BLaER1 treated with 17β-estradiol and CSF1 and Interleukin-3, amounts not matched to agents 10 nM and 100 nM (cell line): ENCODE data around the gene SAMD10.

Experiments
- H3K27ac ChIP-seq, 11 experiments: shearing (Covaris generic); formaldehyde crosslinking; 2 replicates each; pipeline ENCODE4 v1.8.1; 2022
- H3K27me3 ChIP-seq, 11 experiments: shearing (Covaris generic); formaldehyde crosslinking; 2 replicates each; pipeline ENCODE4 v1.8.1; 2022
- H3K36me3 ChIP-seq, 11 experiments: shearing (Covaris generic); formaldehyde crosslinking; 2 replicates each; pipeline ENCODE4 v1.8.1; 2022
- H3K4me1 ChIP-seq, 10 experiments: shearing (Covaris generic); formaldehyde crosslinking; 2 replicates each; pipeline ENCODE4 v1.8.1; 2022
- H3K4me2 ChIP-seq, 11 experiments: shearing (Covaris generic); formaldehyde crosslinking; 2 replicates each; pipeline ENCODE4 v1.8.1; 2022
- H3K4me3 ChIP-seq, 10 experiments: shearing (Covaris generic); formaldehyde crosslinking; 2 replicates each; pipeline ENCODE4 v1.8.1; 2022
- H3K9ac ChIP-seq, 11 experiments: shearing (Covaris generic); formaldehyde crosslinking; 2 replicates each; pipeline ENCODE4 v1.8.1; 2022
- H3K9me3 ChIP-seq, 11 experiments: shearing (Covaris generic); formaldehyde crosslinking; replicated peaks in 1 of 11; 2 replicates each; pipeline ENCODE4 v1.8.1; 2022
- H4K20me1 ChIP-seq, 11 experiments: shearing (Covaris generic); formaldehyde crosslinking; 2 replicates each; pipeline ENCODE4 v1.8.1; 2022
- Cebpa-rat ChIP-seq, 11 experiments: shearing (Covaris generic); IDR thresholded peaks; 2 replicates each; pipeline ENCODE4 v1.8.1; 2022

SAMD10 gene

DNA sequence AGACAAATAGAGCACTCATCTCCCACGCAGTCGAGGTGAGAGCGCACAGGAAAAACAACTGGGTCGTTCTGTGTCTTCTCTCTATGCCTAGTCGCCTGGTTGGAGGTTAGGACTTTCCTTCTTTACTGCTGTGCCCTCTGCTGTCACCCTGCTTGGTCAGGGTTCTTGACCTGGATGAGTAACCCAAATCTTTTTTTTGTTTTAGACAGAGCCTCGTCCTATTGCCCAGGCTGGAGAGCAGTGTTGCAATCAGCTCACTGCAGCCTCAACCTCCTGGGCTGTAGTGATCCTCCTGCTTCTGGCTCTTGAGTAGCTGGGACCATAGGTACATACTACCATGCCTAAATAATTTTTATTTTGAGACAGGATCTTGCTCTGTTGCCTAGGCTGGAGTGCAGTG, 26.0 kb upstream of the SAMD10 start:
- peaks cover 86 to 100% (median 96%) of the 10 kb centered on the region in 11 experiments for H4K20me1 ChIP-seq
- H3K4me1 ChIP-seq, result peaks cover 61 to 96% (median 93%) of the 10 kb centered on the region in 10 experiments
- H3K36me3 ChIP-seq, result peaks cover 46 to 91% (median 76%) of the 10 kb centered on the region in 11 experiments
- no peaks in the 10 kb centered on the region for H3K27me3 ChIP-seq
- H3K9ac ChIP-seq, result peak overlapping the region in 5 of 11 experiments; percentile 29 to 58 (median 52); a peak in 7 of 22 replicates
- peaks cover 0 to 5% (median 0%) of the 10 kb centered on the region in 11 experiments; a peak in 2 of 22 replicates for H3K9me3 ChIP-seq
- peak overlapping the region in 6 of 11 experiments; percentile 9 to 71 (median 47); a peak in 9 of 22 replicates for H3K27ac ChIP-seq
- peak in 3 of 11 experiments; percentile 39 to 48 (median 41); a peak in 3 of 22 replicates for TF ChIP-seq Cebpa-rat (IDR thresholded peaks at IDR 0.05)
- H3K4me3 ChIP-seq, result no peak overlapping the region
- H3K4me2 ChIP-seq, result peak overlapping the region; percentile 52 to 92 (median 77)

DNA sequence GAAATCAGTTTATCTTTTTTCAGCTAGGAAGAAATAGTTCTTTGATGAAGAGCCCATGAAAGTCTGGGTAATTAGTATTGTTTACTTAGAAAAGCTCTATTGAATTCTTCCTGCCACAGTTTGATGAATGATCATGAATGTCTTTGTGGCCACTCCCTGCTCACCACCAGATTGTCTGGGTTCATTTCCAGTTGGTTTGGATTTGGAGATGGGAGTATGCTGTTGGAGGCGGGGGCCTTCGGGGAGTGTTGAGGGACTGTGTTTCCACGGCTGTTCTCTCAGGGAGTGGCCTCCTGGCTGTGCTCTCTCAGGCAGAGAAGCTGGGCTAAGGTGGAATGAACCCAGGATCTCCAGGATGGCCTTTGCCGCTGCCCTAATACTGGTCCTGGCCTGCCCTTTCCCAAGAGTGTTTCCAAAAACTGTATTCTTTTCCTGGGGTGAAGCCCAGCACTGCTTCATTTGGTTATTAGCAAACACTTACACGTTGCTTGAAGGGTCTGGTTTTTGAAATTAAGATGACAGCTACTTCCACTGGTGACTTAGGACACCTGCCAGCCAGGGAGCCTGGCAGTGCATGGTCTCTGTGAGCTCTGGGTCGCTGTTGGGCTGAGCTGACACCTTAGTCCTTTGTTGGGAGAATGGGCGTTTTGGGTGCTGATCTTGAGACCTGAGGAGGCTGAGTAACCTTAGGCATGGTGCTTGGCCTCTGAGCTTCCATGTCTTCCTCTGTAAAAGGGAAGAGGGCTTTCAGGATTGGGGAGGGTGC, 24.7 kb upstream of the SAMD10 start:
- Histone ChIP-seq H3K9me3 (peaks cover 0 to 5% (median 0%) of the 10 kb centered on the region in 11 experiments; a peak in 2 of 22 replicates), H3K27ac (peak overlapping the region in 6 of 11 experiments; percentile 6 to 71 (median 52); a peak in 9 of 22 replicates), H3K27me3 (no peaks in the 10 kb centered on the region), H3K36me3 (peaks cover 46 to 91% (median 78%) of the 10 kb centered on the region in 11 experiments), H3K4me2 (peak overlapping the region; percentile 52 to 92 (median 77)), H3K9ac (peak overlapping the region in 6 of 11 experiments; percentile 9 to 58 (median 43); a peak in 10 of 22 replicates), H3K4me3 (0 out of 20 replicates have a peak overlapping the region, but pooled peaks of 2 of the 10 experiments have one; percentile 2 to 19), H3K4me1 (peaks cover 53 to 83% (median 80%) of the 10 kb centered on the region in 10 experiments), H4K20me1 (peaks cover 73 to 100% (median 87%) of the 10 kb centered on the region in 11 experiments)
- TF ChIP-seq Cebpa-rat (IDR thresholded peaks at IDR 0.05), result no peak

DNA sequence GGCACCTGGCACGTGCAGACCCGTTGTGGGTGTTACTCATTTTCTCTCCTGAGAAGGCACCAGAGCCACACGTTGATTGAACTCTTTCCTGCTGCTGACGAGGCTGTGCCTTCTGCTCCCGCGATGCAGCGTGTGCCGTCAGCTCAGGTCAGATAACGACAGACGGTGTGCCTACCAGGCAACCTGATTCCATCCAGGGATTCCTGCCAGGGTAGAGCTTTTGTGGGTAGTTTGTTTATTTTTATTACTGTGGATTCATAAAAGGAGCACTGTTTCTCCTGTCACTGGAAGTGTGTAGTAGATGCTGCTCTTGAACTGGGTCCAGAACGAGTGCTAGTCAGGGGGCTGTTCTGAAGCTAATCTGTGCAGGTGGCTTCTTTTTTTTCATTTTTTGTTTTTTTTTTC, 22.2 kb upstream of the SAMD10 start:
- Histone ChIP-seq H3K4me3 (no peak overlapping the region), H3K9me3 (no peaks in the 10 kb centered on the region), H3K36me3 (peaks cover 58 to 98% (median 85%) of the 10 kb centered on the region in 11 experiments), H3K27me3 (no peaks in the 10 kb centered on the region), H3K4me1 (peaks cover 38 to 58% (median 56%) of the 10 kb centered on the region in 10 experiments), H4K20me1 (peaks cover 51 to 86% (median 69%) of the 10 kb centered on the region in 11 experiments), H3K9ac (peak overlapping the region in 3 of 11 experiments; percentile 5 to 29 (median 12); a peak in 1 of 22 replicates), H3K4me2 (peak overlapping the region in 7 of 11 experiments; percentile 7 to 92 (median 85); a peak in 12 of 22 replicates), H3K27ac (no peak overlapping the region)
- no peak for TF ChIP-seq Cebpa-rat (IDR thresholded peaks at IDR 0.05)

DNA sequence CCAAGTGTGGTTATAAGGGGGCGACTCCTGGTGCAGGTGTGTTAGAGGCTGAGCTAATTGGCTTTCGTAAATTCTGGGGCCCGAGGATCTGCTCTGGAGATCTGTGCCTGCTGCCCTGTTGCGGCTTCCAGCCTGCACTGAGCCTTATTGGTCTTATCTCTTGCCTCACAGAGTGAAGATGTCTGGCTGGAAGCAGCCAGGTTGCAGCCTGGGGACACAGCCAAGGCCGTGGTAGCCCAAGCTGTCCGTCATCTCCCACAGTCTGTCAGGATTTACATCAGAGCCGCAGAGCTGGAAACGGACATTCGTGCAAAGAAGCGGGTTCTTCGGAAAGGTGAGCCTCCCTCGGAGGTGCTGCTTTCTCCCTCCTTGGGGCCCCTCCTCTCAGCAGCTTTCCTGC, 21.5 kb upstream of the SAMD10 start:
- H3K27me3 ChIP-seq, result no peaks in the 10 kb centered on the region
- peaks cover 31 to 51% (median 49%) of the 10 kb centered on the region in 10 experiments for H3K4me1 ChIP-seq
- TF ChIP-seq Cebpa-rat (IDR thresholded peaks at IDR 0.05), result no peak
- H4K20me1 ChIP-seq, result peaks cover 44 to 85% (median 62%) of the 10 kb centered on the region in 11 experiments
- H3K36me3 ChIP-seq, result peaks cover 65 to 98% (median 85%) of the 10 kb centered on the region in 11 experiments
- H3K4me3 ChIP-seq, result no peak overlapping the region
- no peak overlapping the region for H3K27ac ChIP-seq
- no peak overlapping the region for H3K9ac ChIP-seq
- H3K4me2 ChIP-seq, result peak overlapping the region in 7 of 11 experiments; percentile 7 to 92 (median 85); a peak in 7 of 22 replicates
- no peaks in the 10 kb centered on the region for H3K9me3 ChIP-seq

DNA sequence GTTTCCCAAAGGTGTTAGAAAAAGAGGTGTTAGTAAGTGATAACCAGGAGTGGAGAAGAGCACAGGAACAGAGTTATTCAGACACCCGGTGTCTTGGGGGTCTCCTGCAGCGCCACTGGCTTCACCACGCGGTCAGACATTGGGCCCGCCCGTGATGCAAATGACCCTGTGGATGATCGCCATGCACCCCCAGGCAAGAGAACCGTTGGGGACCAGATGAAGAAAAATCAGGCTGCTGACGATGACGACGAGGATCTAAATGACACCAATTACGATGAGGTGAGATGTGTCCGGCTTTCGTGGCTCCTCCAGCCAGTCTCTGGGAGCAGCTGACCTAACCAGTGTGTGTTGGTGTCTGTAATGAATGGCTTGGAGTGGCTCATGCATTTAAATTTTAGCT, 3.5 kb upstream of the SAMD10 start:
- Histone ChIP-seq H3K9ac (peak overlapping the region in 10 of 11 experiments; percentile 69 to 89 (median 83); a peak in 14 of 22 replicates), H4K20me1 (peaks cover 0 to 57% (median 31%) of the 10 kb centered on the region in 11 experiments; a peak in 18 of 22 replicates), H3K4me3 (no peak overlapping the region), H3K4me2 (peak overlapping the region in 10 of 11 experiments; percentile 89 to 100 (median 98); a peak in 17 of 22 replicates), H3K27me3 (no peaks in the 10 kb centered on the region), H3K9me3 (no peaks in the 10 kb centered on the region), H3K27ac (peak overlapping the region in 1 of 11 experiments; percentile 20; a peak in 1 of 22 replicates), H3K36me3 (peaks cover 51 to 58% (median 55%) of the 10 kb centered on the region in 11 experiments), H3K4me1 (peaks cover 38 to 45% (median 43%) of the 10 kb centered on the region in 10 experiments)
- TF ChIP-seq Cebpa-rat (IDR thresholded peaks at IDR 0.05), result no peak

DNA sequence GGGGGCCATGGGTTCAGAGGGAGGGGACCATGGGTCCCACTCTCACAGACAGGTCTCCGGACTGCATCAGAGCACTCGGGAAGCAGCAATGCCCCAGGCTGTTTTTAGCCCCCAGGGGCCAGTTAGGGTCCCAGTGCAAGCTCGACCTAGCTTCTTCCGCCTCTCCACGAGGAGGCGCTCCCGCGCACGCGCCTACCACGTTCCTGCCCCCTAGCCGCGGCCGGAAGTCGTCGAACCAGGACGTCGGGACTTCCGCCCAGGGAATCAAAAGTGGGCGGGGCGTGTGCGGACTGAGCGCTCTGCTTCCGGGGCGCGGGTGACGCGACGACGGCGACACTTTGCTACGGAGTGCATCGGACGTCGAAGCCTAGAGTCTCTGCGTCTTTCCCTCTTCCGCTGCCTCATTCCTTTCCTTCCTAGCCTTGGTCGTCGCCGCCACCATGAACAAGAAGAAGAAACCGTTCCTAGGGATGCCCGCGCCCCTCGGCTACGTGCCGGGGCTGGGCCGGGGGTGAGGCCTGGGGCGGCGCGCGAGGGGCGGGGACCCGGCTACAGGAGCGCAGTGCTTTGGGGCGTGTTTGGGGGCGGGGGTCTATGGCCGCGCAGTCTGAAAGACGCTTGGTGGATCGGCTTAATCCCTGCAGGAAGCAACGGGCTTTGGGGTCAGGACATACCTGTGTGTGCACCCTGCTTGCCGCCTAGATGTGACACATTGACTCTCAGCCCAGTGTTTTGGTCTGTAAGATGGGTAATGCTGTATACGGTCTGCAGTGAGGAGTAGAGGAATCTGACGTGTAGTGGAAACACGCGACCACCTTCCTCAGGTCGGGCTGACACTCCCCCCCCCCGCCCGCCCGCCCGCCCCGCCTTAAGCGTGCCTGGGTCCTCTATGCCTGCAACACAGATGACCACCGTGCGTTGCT, 1.6 kb upstream of the SAMD10 start, which contains the start of gene PRPF6:
Gene PRPF6, plus strand, starts transcription at position 327 of the 923 bp plus-strand sequence. Its CDS starts 114 bp downstream, at position 441.
- peak within 1 kb of the TSS; percentile 78 to 94 (median 86) for H3K4me3 ChIP-seq
- H3K4me1 ChIP-seq, result peaks cover 41 to 57% (median 54%) of the 10 kb centered on the region in 10 experiments
- no peak for TF ChIP-seq Cebpa-rat (IDR thresholded peaks at IDR 0.05)
- H3K4me2 ChIP-seq, result peak within 1 kb of the TSS; percentile 97 to 100 (median 100)
- no peaks in the 10 kb centered on the region for H3K27me3 ChIP-seq
- H3K9me3 ChIP-seq, result no peaks in the 10 kb centered on the region
- H4K20me1 ChIP-seq, result peaks cover 0 to 57% (median 31%) of the 10 kb centered on the region in 11 experiments; a peak in 18 of 22 replicates
- H3K9ac ChIP-seq, result peak within 1 kb of the TSS; percentile 79 to 89 (median 83)
- peak within 1 kb of the TSS; percentile 70 to 87 (median 79) for H3K27ac ChIP-seq
- peaks cover 35 to 39% (median 37%) of the 10 kb centered on the region in 11 experiments for H3K36me3 ChIP-seq

DNA sequence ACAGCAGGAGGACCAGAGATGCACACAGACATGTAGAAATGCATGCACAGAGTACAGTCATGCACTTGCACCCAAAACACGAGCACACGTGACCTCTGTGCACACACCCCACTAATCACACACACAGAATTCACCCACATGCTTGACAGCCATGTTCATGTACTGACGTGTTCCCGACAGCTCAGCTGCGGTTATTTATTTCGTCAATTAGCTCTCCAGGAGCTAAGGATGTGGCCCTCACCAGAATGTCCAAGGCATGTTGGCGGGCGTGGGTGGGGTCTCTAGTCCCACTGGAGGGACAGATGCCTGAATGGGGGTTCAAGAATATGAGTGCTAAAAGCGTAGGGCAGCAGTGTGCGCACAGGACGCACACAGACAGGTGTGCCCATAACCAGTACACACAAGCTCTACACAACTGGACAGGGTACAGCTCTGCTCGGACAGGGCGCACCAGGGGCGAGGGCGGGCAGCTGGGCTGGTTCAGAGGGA, 919 bp upstream of the SAMD10 start:
- Histone ChIP-seq H3K27ac (peak overlapping the region in 10 of 11 experiments; percentile 28 to 87 (median 80); a peak in 20 of 22 replicates), H3K9ac (peak overlapping the region; percentile 43 to 86 (median 83); a peak in 20 of 22 replicates), H3K4me2 (peak overlapping the region; percentile 97 to 100 (median 100)), H3K36me3 (peaks cover 28 to 35% (median 31%) of the 10 kb centered on the region in 11 experiments), H3K4me1 (peaks cover 41 to 57% (median 54%) of the 10 kb centered on the region in 10 experiments), H3K9me3 (no peaks in the 10 kb centered on the region), H4K20me1 (peaks cover 0 to 55% (median 31%) of the 10 kb centered on the region in 11 experiments; a peak in 17 of 22 replicates), H3K4me3 (peak overlapping the region; percentile 78 to 94 (median 86); a peak in 19 of 20 replicates), H3K27me3 (no peaks in the 10 kb centered on the region)
- TF ChIP-seq Cebpa-rat (IDR thresholded peaks at IDR 0.05), result no peak
